GM13977 (cell line): ENCODE data around the gene GFPT2.

Source experiments
- DNase-seq: peaks from one replicate; pipeline ENCODE4 v3.0.0; 2012; ENCODE audit warnings: low spot score
- CTCF ChIP-seq: IDR thresholded peaks from 2 replicates; pipeline ENCODE4 v1.5.1; 2012; ENCODE audit warnings: mild to moderate bottlenecking, control low read depth; ENCODE audit not compliant: insufficient read depth; ENCODE audit errors: extremely low read depth, missing control alignments
- in situ Hi-C: fragments of 300-500 bp; cut with MboI; formaldehyde crosslinking; loops from one replicate; pipeline ENCODE4 v1.12.0; 2022; ENCODE audit warnings: low sequenced_read_pairs, low pct_unique_long_range_greater_than_20kb, mixed read lengths, inconsistent platforms; ENCODE audit not compliant: unreplicated experiment

Gene GFPT2

DNA sequence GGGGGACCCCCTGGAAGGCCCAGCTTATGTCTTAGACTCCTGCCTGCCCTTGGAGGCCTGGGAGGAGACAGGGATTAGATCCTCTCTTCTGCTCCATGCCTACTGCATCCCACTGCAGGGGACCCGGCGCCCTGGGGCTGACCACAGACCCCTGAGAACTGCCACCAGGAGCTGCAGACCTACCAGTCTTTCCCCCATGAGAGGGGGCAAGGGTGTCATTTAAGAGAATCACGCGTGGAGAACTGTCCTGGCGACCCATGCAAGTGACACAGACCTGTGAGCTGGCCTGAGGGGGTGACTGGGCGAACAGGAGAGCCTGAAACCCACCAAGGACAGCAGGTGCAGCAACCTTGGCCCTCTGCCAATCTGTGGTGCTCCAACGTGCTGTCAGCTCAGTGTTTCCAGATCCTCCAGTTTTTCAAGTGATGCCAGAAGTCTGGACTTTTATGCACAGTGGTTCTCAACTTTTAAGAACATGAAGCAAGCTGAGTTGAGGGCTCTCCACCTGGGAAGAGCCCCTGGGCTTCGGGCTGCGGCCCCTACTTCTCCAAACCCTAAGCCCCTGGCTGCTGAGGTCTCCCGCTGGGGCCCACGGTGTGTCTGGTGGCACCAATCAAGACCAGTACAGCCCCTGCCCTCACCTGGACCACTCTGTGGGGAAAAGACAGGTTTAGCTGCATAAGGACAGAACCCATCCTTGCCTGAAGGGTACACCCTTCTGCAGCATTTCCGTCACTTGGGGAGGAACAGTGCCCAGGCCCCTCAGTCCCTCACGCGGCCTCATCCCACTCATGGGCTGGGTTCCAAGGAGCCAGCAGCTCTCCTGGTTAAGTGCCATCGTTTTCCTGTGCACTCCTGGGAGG lies 18.2 kb downstream of the GFPT2 start:
- in situ Hi-C loops, result no loop called here
- no peak for TF ChIP-seq CTCF
- no peak for DNase-seq

GRCh38 chr5:180334176-180334575 lies 19.0 kb downstream of the GFPT2 start:
- in situ Hi-C loops, result no loop called here
- no peak for DNase-seq
- TF ChIP-seq CTCF, result no peak

GRCh38 chr5:180333661-180334060 lies 19.5 kb downstream of the GFPT2 start:
- no peak for DNase-seq
- TF ChIP-seq CTCF, result no peak
- in situ Hi-C loops, result no loop called here

- no peak for TF ChIP-seq CTCF
- in situ Hi-C loops, result no loop called here
- no peak for DNase-seq
Observed at GRCh38 chr5:180332861-180333260, 20.3 kb downstream of the GFPT2 start.

DNA sequence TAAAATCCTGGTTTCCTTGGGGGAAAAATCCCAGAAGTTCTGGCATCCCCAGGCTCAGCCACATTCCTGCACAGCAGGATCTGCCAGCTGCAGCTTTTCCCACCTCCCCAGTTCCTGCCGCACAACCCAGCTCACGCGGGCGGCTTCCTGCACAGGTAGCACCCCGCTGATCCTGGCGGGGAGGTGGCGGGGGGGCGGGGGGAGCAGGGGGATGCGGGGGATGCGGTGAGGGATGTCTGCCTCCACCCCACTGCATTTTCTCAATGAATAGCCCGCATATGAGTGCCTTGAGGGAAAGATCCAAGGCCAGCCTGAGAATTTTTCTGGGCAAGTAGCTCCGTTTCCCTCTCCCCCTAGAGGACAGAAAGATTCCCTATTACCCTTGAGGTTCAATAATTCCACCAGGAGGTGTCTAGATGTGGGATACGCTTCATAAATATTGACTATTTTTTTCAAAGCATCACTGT lies 21.1 kb downstream of the GFPT2 start:
- in situ Hi-C loops, result no loop called here
- TF ChIP-seq CTCF, result no peak
- DNase-seq, result no peak

- no peak for DNase-seq
- in situ Hi-C loops, result no loop called here
- TF ChIP-seq CTCF, result no peak
Observed at GRCh38 chr5:180331647-180331950, 21.5 kb downstream of the GFPT2 start.
